ENCODE data around the gene LCE3C.

Gene LCE3C

GRCh38 chr1:152580433-152580832 is 19.6 kb upstream of the LCE3C start, which contains the start of gene LCE3D:
Gene LCE3D, minus strand, starts transcription at chr1:152580516. Its CDS starts 580 bp downstream, at chr1:152579936.
- TF ChIP-seq CTCF (IDR thresholded peaks at IDR 0.05) = no peak
- Histone ChIP-seq H3K4me3 (no peak within 1 kb of the TSS), H3K27me3 (no peaks in the 10 kb centered on the region), H3K9me3 (no peaks in the 10 kb centered on the region), H3K27ac (no peak within 1 kb of the TSS), H3K4me1 (no peaks in the 10 kb centered on the region), H3K36me3 (no peaks in the 10 kb centered on the region)
- intact Hi-C loops (cut with DNase I; ENCODE audit: low total_unique reads) = no loop called here
- no peak for DNase-seq

GRCh38 chr1:152582647-152583046 is 17.4 kb upstream of the LCE3C start:
- DNase-seq = no peak
- TF ChIP-seq CTCF (IDR thresholded peaks at IDR 0.05) = no peak
- H3K9me3 ChIP-seq = no peaks in the 10 kb centered on the region
- intact Hi-C loops (cut with DNase I; ENCODE audit: low total_unique reads) = no loop called here
- no peaks in the 10 kb centered on the region for H3K27me3 ChIP-seq
- H3K27ac ChIP-seq = no peak overlapping the region
- H3K4me1 ChIP-seq = no peaks in the 10 kb centered on the region
- no peaks in the 10 kb centered on the region for H3K36me3 ChIP-seq
- no peak overlapping the region for H3K4me3 ChIP-seq

- Histone ChIP-seq H3K27me3 (no peaks in the 10 kb centered on the region), H3K4me3 (no peak overlapping the region), H3K9me3 (no peaks in the 10 kb centered on the region), H3K4me1 (no peaks in the 10 kb centered on the region), H3K27ac (no peak overlapping the region), H3K36me3 (no peaks in the 10 kb centered on the region)
- DNase-seq = no peak
- no peak for TF ChIP-seq CTCF (IDR thresholded peaks at IDR 0.05)
- intact Hi-C loops (cut with DNase I; ENCODE audit: low total_unique reads) = no loop called here
Measured at GRCh38 chr1:152585586-152585985, 14.4 kb upstream of the LCE3C start.

- Histone ChIP-seq H3K9me3 (no peaks in the 10 kb centered on the region), H3K4me3 (no peak overlapping the region), H3K27me3 (no peaks in the 10 kb centered on the region), H3K36me3 (no peaks in the 10 kb centered on the region), H3K4me1 (no peaks in the 10 kb centered on the region), H3K27ac (no peak overlapping the region)
- intact Hi-C loops (cut with DNase I; ENCODE audit: low total_unique reads) = no loop called here
- TF ChIP-seq CTCF (IDR thresholded peaks at IDR 0.05) = no peak
- DNase-seq = no peak
Measured at GRCh38 chr1:152596986-152597385, 3.0 kb upstream of the LCE3C start.

- Histone ChIP-seq H3K9me3 (peaks cover 0 to 2% (median 0%) of the 10 kb centered on the region in 3 donors), H3K27ac (no peak within 1 kb of the TSS), H3K27me3 (no peaks in the 10 kb centered on the region), H3K4me3 (no peak within 1 kb of the TSS), H3K4me1 (no peaks in the 10 kb centered on the region), H3K36me3 (no peaks in the 10 kb centered on the region)
- no peak for DNase-seq
- no peak for TF ChIP-seq CTCF (IDR thresholded peaks at IDR 0.05)
- intact Hi-C loops (cut with DNase I; ENCODE audit: low total_unique reads) = no loop called here
Measured at GRCh38 chr1:152613511-152613910, 13.5 kb downstream of the LCE3C start, which contains the start of gene LCE3B. Gene LCE3B, plus strand, starts transcription at chr1:152613811. Its CDS starts 0 bp downstream, at chr1:152613811.

- H3K4me1 ChIP-seq = no peaks in the 10 kb centered on the region
- peaks cover 2 to 17% (median 10%) of the 10 kb centered on the region in 3 donors for H3K9me3 ChIP-seq
- no peak overlapping the region for H3K27ac ChIP-seq
- H3K27me3 ChIP-seq = no peaks in the 10 kb centered on the region
- no peak for TF ChIP-seq CTCF (IDR thresholded peaks at IDR 0.05)
- no peaks in the 10 kb centered on the region for H3K36me3 ChIP-seq
- DNase-seq = no peak
- intact Hi-C loops (cut with DNase I; ENCODE audit: low total_unique reads) = no loop called here
- no peak overlapping the region for H3K4me3 ChIP-seq
Measured at GRCh38 chr1:152621993-152622392, 22.0 kb downstream of the LCE3C start.

Measured in tibial artery (tissue), 4 donors.